ENCODE results near the gene KIAA1549.

Gene KIAA1549

GRCh38 chr7:138974675-138975292, 6.4 kb downstream of the KIAA1549 start:
- FAIRE-seq, result no peak

DNA sequence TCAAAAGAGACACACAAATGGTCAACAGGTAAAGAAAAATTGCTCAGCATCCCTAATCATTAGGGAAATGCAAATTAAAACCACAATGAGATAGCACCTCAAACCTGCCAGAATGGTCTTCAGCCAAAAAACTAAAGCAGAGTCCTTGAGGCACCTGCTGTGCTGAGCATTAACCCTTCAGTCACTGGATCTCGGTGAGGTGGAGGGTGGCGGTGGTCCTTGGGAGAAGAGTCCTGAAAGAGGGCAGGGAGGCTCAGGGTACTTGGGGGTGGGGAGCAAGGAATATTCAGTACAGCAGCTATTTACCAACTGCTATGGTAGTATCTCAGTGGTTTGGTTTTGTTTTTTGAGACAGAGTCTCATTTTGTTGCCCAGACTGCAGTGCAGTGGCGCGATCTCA, 7.1 kb downstream of the KIAA1549 start:
- FAIRE-seq, result no peak

DNA sequence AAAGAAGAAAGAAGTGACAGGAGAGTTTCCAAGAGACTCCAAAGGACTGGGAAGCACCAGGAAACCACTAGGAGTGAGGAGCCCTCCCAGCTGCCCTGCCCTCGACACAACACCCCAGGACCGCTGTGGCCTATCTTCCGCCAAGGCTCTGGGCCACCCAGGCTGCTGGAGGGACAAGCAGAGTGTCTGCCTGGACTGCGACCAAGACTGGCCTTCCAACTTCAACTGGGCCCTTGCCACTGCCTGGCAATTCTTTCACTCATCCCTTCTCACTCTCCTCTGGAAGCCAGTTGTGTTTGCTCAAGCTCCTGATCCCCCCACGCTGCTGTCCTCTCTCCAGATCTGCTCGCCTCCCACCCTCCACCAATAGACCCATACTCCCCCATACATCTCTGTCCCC, 10.2 kb downstream of the KIAA1549 start:
- no peak for FAIRE-seq

- no peak for FAIRE-seq
Measured at GRCh38 chr7:138970446-138970845, 10.7 kb downstream of the KIAA1549 start.

- FAIRE-seq, result no peak
Measured at GRCh38 chr7:138967159-138967558, 14.0 kb downstream of the KIAA1549 start.

DNA sequence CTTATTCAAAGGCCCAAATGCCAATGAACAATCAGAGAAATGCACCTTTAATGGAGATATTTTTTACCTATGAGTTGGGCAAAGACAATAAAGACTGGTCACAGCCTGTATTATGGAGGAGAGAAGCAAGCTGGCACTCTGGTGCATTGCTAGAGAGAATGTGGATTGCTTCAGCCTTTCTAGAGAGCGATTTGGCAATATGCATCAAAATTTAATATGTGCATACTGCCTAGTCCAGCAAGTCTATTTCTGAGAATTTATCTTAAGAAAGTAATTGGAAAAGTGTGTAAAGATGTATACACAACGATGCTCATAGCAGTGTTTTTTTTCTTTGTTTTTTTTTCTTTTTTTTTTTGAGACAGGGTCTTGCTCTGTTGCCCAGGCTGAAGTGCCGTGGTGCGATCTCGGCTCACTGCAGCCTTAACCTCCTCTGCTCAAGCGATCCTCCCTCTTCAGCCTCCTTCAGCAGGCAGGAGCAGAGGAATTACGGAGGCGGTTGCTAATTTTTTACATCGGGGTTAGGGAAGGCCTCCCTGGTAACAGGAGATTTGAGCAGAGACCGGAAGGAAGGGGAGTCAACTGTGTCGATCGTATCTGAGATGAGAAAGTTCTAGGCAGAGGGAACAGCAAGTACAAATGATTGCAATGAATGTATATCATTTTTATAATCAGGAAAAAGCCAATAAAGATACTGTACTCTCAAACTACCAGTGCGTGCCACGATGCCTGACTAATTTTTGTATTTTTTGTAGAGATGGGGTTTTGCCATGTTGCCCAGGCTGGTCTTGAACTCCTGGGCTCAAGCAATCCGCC, 16.4 kb downstream of the KIAA1549 start:
- FAIRE-seq, result no peak

DNA sequence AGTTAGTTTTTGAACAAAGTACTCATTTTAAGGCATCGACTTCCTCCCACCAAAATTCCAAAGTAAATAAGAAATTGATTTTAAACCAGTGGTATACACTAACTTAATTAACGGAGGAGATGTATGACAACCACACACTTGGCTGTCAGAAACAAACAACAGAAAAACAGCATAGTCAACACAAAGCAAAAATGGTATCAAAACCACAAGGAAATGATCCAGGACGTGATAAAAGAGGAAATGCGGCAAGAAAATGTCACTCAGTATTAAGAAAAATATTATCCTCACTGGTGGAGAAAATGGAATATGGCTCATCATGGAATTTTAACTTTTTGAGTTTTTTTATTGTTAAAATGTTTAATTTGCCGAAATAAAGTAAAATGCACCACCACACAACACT, 17.5 kb downstream of the KIAA1549 start:
- no peak for FAIRE-seq

GRCh38 chr7:138962561-138963270, 18.5 kb downstream of the KIAA1549 start:
- FAIRE-seq, result no peak

DNA sequence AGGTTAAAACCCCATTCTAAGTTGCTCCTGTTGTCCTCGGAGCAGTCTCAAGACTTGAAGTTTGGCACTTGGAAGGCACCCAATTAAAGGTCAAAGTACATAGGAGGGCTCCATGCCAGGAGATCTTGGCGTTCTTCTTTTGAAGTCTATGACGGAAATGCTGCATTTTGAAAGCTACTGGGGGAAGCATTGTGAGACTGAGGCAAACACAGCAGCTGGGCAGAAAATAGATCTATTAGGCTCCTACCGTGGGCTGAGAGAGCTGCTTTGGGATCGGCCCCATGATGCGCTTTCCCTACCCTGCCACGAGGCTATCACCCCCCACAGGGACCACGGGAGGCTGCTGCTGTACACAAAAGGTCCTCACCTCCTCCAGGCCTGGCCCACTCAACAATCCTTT, 20.0 kb downstream of the KIAA1549 start:
- no peak for FAIRE-seq

DNA sequence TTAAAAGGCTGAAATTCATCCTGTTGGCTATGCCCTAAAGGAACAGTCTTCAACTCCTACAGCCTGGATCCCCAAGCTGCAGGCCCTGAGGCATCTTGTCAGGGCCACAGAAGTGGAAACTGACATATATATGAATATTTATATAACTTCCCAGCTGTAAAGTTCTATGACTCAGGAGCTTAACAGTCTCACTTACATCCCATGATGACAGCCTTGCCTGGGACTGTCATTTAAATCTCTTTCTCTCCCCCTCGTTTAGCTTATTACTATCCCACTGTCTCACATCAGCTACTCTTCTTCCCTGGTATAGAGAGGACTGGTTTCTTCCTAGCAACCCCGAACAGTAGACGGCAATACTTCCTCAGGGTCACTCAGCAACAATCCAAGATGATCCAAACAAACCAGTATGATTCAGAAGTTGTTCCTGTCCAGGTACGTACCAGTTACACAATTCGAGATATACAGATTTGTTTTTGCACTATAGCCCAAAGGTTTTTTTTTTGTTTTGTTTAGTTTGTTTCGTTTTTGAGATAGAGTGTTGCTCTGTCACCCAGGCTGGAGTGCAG, 22.7 kb downstream of the KIAA1549 start:
- FAIRE-seq, result no peak

- no peak for FAIRE-seq
Measured at GRCh38 chr7:138957753-138958390, 23.3 kb downstream of the KIAA1549 start.

GRCh38 chr7:138957217-138957616, 24.0 kb downstream of the KIAA1549 start:
- FAIRE-seq, result no peak

- FAIRE-seq, result no peak
Measured at GRCh38 chr7:138954545-138955475, 26.4 kb downstream of the KIAA1549 start.

GRCh38 chr7:138952791-138953190, 28.4 kb downstream of the KIAA1549 start:
- no peak for FAIRE-seq

DNA sequence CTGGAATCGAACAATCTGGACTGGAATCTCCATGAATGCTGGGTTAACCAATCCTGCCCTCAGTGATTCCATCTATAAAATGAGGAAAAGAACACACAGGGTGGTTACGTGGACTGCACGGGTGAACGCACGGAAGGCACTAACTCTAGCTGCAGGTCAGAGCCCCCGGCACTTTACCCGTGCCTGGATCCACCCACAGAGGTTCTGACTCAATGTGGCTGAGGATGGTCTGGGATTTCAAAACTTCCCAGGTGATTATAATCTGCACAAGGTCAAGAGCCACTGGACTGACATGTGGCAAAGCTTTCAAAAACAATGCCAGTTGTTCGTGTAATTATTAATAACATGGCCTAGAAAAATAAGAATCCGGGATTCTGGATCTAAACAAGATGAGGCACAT, 29.2 kb downstream of the KIAA1549 start:
- no peak for FAIRE-seq

- no peak for FAIRE-seq
Measured at GRCh38 chr7:138949421-138950088, 31.6 kb downstream of the KIAA1549 start.

DNA sequence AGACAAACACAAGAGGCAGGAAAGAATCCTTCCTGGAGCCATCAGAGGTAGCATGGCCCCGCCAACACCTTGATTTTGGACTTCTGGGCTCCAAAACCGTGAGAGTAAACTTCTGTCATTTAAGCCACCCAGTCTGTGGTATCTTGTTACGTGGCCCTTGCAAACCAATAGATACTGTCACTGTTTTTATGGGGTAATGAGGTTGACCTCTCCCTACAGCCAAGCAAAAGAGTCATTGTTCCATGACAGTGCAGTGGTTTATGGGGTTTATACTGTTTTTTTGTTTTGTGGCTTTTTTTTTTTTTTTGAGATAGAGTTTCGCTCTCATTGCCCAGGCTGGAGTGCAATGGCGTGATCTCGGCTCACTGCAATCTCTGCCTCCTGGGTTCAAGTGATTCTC, 32.8 kb downstream of the KIAA1549 start:
- no peak for FAIRE-seq

GRCh38 chr7:138945821-138946220, 35.4 kb downstream of the KIAA1549 start:
- FAIRE-seq, result no peak

DNA sequence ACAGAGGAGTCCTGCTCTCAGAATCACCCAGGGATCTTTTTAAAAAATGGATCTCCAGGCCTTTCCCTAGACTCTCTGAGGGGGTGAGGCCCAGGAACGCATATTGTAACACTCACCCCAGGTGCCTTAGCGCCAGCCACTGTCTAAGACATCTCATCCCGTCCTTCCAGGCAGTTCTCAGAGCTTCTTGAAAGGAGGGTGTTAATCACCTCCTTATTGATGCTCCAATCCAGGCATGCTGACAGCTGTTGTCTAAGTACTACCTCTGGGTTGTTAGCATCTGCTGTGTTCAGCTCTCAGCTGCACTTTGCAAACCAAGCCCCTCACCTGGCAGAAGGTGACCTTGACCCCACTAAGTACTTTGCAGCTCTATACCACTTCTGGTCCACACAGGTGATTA, 36.0 kb downstream of the KIAA1549 start:
- FAIRE-seq, result no peak

DNA sequence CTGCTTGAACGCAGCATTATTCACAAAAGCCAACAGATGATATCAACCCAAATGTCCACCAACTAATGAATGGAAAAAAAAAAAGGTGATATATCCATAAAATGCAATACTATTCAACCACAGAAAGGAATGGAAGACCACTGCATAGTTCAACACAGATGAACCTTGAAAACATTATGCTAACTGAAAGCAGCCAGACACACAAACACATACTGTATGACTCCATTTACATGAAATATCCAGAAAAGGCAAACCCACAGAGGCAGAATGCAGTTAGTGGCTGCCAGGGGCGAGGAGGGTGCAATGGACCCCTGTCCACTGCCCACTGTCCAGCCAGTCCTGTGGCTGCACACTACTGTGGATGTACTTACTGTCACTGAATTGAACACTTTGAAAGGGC, 36.6 kb downstream of the KIAA1549 start:
- no peak for FAIRE-seq

DNA sequence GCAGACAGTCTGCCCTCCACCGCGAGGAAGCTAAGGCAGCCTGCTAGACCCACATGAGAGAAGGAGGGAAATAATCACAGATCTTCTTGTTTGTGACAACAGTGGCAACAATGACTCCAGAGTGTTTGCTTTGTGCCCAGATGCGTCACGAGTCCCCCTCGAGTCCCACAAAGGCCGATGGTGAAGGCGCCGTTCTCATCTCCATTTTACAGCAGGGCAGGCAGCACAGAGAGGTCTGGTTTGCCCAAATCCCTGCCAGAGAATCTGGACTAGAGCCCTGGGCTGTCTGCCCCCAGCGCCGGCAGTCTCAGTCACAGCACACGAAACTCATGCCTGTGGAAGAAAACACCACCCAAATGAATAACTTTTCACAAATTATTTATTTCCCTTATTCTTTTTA, 38.1 kb downstream of the KIAA1549 start:
- FAIRE-seq, result no peak

All from TTC549 (cell line).